HG03432 (cell line): ENCODE data around the gene SCGB3A1.

Experiments
- ATAC-seq: cut with Tn5 transposase; IDR thresholded peaks from one replicate; pipeline ENCODE4 v1.9.1; 2021; ENCODE audit warnings: mild to moderate bottlenecking, moderate library complexity; ENCODE audit not compliant: unreplicated experiment

The SCGB3A1 gene

GRCh38 chr5:180591311-180591887 lies at the start of gene SCGB3A1:
TSS of gene SCGB3A1 (minus strand) at chr5:180591499. CDS start at chr5:180591462, 37 bp downstream.
- no peak for ATAC-seq

GRCh38 chr5:180640611-180640860 lies 49.2 kb upstream of the SCGB3A1 start:
- no peak for ATAC-seq

GRCh38 chr5:180639741-180640610 lies 48.7 kb upstream of the SCGB3A1 start:
- no peak for ATAC-seq

- ATAC-seq = no peak
These were observed 48.0 kb upstream of the SCGB3A1 start for GRCh38 chr5:180639287-180639686.

- ATAC-seq = no peak
These were observed 46.8 kb upstream of the SCGB3A1 start for GRCh38 chr5:180637962-180638680.

DNA sequence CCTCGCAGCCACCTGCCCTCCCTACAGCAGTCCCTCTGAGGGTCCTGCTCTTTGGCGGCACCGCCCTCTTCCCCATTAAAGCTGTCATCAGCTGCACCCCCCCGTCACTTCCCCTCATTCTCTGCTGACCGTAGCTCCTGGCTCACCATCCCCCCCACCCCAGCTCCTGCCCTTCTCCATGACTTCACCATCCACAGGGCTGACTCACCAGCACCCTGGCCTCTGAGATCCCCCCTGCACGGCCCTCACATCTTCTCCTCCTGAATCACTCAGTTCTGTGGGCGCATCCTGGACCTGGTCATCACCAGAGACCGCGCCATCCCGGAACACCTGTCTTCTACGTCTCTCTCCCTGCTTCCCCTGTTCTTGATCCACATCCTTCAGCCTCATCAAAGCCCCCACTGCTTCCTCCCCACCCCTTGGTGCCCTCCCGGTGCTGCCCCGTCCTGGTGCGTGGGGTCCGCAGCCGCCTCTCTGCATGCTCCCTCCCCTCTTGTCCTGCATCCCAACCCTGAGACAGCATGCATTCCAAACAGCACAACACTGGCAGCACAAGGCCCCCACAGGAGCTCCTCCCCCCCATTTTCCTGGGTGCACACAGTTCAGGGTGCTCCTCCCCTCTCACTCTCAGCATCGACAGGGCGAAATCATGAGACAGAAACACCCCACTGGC lies 45.2 kb upstream of the SCGB3A1 start:
- no peak for ATAC-seq

DNA sequence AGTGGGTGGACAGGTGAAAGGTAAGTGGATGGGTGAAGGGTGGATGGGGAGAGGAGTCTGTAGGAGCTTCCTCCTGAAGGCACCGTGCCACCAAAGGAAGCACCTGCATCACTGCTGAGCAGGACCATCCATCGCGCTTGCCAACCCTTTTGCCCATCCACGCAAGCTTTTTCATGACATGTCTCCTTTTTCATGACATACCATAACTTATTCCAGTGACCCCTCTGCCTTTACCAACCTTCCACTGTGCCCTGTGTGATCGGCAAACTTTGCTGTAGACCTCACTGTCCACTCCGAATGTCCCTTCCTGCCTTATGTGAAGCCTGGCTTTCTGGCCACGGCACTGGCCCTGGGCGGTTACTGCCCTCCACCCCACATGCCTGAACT lies 44.7 kb upstream of the SCGB3A1 start:
- ATAC-seq = no peak

- ATAC-seq = no peak
These were observed 42.2 kb upstream of the SCGB3A1 start for GRCh38 chr5:180633283-180634177.

DNA sequence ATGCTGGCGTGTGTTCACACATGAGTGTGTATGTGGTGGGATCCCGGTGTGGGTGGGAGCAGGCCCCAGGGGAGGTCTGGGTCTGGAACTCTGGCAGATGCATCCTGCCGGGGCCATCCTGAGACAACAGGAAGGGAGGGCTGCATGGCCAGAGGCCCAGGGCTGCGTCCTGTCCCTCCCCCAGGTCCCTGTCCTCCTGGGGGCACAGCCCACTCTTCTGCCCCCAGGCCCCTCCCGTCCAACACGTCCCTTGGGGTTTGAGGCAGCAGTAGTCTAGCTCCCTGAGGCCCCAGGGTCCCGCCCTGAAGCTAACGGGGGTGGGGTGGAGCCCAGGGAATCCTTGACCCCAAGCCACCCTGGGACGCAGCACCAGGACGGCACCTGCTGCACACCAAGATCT lies 41.5 kb upstream of the SCGB3A1 start:
- no peak for ATAC-seq

DNA sequence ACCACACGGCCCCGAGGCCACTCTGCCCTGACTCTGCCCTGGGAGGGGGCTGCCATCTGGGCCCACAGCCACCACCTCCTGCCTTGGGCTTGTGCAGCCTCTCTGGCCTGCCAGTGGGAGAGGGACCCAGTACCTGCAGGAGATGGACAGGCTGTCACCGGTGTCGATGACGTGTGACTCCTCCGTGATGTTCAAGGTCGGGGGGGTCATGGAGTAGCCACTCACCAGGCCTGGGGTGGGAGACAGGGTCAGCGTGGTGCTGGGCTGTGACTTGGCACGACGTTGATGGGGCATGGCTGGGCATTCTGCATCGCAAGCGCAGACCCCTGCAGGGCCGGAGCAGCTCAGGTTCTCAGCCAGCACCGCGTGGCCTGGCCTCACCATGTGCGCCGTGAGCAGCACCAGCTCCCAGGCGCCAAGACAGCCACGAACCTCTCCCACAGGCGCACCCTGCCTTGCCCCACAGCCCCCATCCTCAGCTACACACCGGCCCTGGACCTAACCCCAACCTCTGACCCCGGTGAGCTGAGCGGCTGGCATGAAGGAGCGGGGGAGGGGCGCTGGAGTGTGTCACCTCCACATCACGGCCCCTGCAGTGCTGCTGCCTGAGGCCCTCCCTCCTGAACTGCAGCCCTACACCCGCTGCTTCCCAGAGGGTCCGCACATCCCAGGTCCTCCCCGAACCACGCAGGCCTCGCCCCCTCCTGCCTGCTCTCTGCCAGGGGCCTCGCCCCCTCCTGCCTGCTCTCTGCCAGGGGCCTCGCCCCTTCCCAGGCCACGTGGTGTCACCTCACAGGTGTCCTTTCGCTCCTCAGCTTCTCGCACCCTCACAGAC lies 40.5 kb upstream of the SCGB3A1 start:
- no peak for ATAC-seq

DNA sequence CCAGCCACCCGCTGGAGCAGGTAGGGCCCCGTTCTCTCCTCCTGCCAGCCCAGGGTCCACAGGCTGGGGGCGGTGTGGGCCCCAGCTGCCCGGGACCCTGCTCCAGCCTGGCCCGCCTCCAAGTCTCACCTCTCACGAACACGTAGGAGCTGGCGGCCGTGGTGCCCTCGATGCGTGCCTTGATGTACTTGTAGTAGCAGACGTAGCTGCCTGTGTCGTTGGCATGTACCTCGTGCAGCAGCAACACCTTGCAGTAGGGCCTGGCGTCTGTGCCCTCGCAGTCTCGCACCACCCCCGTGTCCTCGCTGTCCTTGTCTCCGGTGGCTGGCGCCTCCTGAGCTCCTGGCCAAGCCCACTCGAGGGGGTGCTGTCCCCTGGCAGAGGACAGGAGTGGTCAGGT lies 39.1 kb upstream of the SCGB3A1 start:
- no peak for ATAC-seq

DNA sequence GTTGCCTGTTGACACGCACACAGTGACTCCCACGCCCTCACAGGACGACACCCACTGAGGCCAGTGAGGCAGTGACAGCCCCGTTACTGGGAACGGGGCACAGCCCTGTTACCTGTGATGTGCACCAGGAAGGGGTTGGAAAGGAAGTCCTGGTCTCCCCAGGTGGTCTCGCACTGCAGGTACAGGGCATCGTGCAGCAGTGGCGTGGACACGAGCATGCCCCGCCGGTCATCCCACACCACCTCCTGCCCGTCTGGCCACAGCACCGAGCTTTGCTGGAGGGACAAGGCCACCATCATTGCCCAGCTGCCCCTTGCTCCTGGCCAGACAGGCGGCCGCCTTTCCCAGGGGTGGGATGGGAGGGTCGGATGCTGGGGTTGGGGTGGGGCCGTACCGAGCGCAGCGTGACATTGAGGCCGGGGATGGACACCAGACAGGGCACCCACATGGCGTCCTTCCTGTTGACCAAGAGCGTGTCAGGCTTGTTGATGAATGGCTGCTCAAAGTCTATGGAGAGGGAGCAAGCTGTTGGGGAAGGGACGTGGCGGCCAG lies 38.6 kb upstream of the SCGB3A1 start:
- ATAC-seq = no peak

GRCh38 chr5:180628827-180629750 lies 37.8 kb upstream of the SCGB3A1 start:
- ATAC-seq = no peak

- ATAC-seq = no peak
These were observed 36.9 kb upstream of the SCGB3A1 start for GRCh38 chr5:180628211-180628610.

DNA sequence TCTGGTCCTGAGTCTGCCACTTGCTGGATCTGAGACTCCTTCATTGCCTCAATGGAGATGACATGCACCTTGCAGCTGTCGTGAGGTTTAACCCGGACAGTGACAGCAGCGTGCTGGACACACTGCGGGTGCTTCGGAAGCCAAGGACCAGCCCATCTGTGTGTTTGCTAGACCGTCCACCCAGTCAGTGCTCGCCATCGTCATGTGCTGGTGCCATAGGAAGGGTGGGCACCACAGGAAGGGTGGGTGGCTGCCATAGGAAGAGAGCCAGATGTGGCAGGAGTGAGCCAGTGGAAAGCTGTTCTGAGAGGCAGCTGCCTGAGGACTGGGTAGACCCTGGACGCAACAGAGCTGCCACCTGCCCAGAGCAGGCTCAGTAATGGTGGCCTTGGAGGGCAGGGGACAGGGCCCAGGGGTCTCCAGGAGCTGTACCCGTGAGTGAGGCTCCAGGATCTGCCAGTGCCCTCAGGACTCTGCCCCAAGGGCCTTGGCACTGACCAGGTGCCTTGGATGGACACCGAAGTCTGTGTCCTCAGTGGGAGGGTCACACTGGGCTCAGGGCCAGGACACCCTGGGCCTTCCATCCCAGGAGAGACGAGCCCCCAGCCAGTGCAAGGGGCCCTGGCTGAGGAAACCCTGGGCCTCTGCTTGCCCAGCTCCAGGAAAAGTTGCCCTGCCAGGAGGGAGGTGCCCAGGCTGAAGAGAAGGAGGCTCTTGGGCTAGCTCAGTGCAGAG lies 36.3 kb upstream of the SCGB3A1 start:
- no peak for ATAC-seq

- ATAC-seq = no peak
These were observed 35.5 kb upstream of the SCGB3A1 start for GRCh38 chr5:180626661-180627385.
